ENCODE results near the gene NUP98.
"Not testable (repeated sequence)": the region's sequence is repeated elsewhere in the genome, so short reads cannot be mapped to it uniquely, and the experiment has no call there.

The NUP98 gene

DNA sequence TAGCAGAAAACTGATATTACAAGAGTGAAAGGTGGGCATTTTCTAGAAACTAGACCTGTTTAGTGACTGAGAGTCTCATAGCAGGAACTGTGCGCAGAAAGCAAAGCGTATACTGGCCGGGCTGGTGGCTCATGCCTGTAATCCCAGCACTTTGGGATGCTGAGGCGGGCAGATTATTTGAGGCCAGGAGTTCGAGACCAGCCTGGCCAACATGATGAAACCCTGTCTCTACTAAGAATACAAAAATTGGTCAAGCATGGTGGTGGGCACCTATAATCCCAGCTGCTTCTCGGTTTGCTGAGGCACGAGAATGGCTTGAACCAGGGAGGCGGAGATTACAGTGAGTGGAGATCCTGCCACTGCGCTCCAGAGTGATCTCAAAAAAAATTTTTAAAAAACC is 1.8 kb upstream of the NUP98 start:
- no peak for DNase-seq (ENCODE audit: low read depth)

DNA sequence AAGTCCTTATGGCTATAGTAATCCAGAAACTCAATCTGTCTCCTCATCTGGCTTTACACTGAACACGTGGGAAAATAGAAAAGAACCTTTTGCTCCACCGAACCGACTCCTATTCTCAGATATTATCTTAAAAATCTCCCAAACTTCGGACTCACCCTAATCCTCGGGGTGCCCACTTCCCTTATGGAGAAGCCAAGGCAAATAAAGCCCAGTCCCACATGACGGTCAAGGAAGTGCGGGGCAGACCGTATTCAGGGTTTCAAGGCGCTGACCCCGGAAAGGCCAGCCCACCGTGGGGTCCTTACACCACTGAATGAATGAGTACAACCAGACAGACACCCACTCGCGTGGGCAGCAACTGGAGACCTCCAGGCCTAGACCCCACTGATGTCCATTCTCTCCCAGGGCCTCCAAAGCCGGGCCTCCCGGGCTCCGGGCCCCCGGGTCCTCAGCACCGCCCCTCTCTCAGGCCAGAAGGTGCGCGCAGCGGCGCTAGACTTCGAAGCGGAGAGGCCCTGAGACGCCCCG is 489 bp downstream of the NUP98 start:
- DNase-seq (ENCODE audit: low read depth) = no peak

DNA sequence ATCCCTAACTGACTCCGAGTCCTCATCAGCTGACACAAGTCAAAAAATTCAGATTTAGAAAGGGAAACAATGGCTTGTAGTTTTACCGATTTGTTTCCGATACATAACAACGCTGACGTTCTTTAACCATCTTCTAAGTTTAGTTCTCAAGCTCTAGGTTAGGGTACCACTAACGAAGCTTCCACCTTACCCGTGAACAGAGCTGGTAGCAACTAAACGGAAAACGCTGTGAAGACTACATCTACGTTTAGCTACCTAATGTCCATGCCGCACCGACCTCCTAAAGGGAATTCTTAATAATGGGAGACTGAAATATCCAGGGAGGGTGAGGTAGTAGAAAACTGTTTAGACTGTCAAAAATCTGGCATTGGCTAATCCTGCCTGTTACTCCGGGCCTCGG is 1.0 kb downstream of the NUP98 start:
- no peak for DNase-seq (ENCODE audit: low read depth)

DNA sequence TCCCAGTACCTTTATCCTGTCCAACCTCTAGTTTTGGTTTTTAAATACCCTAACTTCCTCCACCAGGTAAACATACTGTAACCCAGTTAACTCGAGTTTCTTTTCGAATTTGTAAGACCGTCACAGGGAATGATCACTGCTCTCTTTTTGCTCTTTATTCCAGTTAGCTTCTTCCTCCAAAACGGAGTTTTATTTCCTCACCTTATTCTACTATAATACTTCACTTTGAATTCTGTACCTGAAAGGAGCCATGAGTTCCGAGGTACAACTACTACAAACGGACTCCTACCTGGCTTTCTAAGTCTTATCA is 1.4 kb downstream of the NUP98 start:
- DNase-seq (ENCODE audit: low read depth) = no peak

DNA sequence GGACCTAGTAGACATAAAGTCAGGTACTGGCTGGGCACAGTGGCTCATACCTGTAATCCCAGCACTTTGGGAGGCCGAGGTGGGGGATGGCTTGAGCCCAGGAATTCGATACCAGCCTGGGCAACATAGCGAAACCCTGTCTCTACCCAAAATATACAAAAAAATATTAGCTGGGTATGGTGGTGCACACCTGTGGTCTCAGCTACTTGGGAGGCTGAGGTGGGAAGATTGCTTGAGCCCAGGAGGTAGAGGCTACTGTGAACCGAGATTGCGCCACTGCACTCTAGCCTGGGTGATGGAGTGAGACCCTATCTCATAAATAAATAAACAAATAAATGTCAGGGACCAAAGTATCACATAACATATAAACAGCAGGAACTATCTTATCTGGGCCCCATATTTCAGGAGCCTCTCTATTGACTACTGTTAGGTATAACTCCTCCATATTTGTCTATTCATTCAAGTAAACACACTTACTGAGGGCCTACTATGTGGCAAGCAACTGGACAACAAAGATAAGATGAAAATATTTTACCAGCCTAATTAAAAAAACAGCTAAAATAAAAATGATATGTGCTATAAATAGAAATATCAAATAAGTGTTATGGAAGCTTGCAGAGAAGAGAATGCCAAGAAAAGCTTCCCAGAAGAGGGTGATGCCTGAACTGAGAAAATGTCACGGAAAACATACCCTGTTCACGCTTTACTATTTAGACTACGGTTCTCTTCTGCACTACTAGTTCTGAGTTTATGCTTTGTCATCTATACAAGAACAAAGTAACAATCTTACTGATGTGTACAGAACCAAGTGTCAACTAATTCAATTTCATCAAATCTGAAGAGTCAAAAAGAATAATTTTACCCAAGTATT is 2.0 kb downstream of the NUP98 start:
- no peak for DNase-seq (ENCODE audit: low read depth)

DNA sequence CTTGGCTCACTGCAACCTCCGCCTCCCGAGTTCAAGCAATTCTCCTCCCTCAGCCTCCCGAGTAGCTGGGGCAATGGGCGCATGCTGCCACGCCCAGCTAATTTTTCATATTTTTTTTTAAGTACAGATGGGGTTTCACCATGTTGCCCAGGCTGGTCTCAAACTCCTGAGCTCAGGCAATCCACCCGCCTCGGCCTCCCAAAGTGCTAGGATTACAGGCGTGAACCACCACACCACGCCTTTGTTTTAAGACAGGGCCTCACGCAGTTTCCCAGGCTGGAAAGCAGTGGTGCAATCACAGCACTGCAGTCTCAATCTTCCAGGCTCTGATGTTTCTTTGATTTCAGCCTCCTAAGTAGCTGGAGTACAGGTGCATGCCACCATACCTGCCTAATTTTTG is 3.0 kb downstream of the NUP98 start:
- not testable (repeated sequence) for DNase-seq (ENCODE audit: low read depth)

DNA sequence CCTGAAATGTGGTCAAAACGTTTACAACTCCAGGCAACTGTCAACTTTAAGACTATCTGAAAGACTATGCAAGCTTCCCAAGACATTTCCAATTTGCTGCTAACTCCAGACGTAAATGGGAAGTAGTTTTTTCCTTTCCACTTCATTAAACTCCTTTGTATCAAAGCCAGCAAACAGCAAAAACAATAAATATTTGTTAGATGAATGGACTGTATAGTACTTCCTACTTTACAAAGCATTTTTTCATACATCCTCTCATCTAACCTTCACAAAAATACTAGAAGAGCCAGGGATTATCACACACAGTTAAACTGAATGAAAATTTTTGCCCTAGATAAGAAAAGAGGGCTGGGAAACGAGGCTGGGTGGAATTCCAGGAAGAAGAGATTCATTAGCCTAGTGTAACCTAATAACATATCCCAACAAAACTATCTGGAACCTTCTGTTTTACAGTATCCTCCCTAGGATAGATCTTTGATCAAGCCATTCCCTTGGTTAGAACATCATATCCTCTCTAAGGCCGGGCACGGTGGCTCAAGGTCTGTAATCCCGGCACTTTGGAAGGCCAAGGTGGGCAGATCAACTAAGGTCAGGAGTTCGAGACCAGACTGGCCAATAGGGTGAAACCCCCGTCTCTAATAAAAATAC is 10.4 kb downstream of the NUP98 start:
- DNase-seq (ENCODE audit: low read depth) = no peak

DNA sequence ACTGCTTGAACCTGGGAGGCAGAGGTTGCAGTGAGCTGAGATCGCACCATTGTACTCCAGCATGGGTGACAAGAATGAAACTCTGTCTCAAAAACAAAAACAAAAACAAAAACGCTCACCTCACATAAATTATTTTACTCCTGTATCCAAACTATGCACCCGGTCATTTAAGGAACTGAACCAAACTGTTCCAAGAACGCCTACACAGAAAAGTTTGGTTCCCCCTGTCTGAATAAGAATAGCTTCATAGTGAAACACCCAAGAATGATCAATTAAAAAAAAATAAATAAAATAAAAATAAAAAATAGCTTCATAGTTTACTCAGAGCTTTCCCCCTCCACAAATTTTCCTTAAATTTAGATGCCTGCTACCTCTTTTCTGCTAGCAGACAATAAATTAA is 13.7 kb downstream of the NUP98 start:
- no peak for DNase-seq (ENCODE audit: low read depth)

DNA sequence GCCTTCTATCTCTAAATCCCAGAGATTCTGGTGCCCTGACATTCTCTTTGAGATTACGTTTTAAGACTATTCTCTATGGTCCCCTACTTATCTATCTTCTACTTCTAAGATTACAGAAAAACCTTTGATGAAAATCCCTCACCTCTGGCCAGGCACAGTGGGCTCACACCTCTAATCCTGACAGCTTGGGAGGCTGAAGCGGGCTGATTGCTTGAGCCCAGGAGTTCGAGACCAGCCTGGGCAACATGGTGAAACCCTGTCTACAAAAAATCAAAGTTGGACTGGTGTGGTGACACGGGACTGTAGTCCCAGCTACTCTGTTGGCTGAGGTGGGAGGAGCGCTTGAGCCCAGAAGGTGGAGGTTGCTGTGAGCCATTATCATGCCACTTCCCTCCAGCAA is 14.4 kb downstream of the NUP98 start:
- no peak for DNase-seq (ENCODE audit: low read depth)

DNA sequence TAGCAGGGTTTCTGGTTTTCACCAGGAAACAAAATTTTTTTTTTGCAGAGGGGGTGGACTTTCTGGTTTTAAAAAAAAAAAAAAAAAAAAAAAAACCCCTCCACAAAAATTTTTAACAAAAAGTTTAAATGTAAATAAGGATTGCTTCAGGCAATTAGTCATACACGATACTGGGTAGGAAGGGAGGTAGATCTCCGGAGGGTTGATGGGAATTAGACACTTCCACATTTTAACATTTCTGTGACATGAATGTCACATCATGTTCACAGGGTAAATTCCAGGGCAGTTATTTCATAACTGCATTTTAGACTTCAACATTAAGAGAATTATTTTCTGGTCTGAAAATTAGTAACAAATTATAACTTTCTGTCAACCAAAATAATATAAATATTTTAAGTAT is 15.9 kb downstream of the NUP98 start:
- no peak for DNase-seq (ENCODE audit: low read depth)

DNA sequence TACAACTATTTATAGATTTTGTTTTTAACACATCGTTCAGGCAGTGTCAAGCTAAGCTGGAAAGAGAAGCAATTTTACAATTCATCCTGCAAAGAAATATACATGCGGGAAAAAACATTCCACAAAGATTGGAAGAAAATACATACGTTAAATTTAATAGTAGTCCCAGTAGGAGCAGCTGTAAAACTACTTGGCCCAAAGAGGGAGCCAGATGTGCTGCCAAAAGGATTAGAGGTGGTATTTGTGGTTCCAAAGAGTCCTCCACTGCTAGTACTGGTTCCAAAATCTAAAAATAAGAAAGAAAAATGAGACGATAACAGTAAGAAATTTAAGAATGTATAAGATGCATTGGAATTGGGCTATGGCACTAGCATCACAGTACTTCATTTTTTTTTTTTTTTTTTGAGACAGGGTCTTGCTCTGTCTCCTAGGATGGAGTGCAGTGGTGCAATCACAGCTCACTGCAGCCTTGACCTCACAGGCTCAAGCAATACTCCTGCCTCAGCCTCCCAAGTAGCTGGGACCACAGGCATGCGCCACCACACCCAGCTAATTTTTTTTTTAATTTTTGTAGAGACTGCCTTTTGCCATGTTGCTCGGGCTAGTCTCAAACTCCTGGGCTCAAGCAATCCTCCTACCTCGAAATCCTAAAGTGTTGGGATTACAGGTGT is 21.5 kb downstream of the NUP98 start:
- DNase-seq (ENCODE audit: low read depth) = no peak

DNA sequence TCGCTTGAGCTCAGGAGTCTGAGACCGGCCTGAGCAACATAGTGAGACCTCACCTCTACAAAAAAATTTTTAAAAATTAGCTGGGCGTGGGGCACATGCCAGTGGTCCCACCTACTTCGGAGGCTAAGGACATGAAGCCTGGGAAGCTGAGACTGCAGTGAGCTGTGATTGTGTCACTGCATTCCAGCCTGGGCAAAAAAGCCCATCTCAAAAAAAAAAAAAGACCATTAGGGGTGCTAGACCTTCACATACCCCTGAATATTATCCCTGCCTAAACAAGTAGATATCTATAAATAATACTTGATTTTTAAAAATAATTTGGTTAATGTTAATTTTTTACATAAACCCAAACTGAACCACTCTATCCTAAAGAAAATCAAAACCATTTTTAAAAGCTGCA is 24.2 kb downstream of the NUP98 start:
- no peak for DNase-seq (ENCODE audit: low read depth)

DNA sequence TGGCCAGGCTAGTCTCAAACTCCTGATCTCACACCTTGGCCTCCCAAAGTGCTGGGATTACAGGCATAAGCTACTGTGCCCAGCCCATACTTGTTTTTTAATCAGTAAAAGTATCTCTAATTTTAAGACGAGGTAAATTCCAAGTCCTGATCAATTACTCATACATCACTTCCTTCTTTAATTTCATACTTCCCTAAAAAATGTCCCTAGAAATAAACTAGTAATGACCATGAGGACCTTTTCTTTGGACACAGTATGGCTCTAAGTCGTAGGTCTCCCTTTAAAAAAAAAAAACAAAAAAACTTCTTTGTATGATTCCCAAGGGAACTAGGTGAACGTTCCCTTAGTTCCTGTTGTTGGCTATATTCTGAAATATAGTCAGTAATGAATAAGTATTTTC is 29.8 kb downstream of the NUP98 start:
- no peak for DNase-seq (ENCODE audit: low read depth)

DNA sequence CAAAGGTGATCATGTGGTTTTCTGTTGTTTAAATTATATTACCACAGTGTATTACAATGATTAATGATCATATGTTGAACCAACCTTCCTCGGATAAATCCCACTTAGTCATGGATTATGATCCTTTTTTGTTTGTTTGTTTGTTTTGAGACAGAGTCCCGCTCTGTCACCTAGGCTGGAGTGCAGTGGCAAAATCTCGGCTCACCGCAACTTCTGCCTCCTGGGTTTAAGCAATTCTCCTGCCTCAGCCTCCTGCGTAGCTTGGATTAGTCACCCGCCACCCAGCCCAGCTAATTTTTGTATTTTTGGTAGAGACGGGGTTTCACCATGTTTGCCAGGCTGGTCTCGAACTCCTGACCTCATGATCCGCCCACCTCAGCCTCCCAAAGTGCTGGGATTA is 30.5 kb downstream of the NUP98 start:
- DNase-seq (ENCODE audit: low read depth) = not testable (repeated sequence)

DNA sequence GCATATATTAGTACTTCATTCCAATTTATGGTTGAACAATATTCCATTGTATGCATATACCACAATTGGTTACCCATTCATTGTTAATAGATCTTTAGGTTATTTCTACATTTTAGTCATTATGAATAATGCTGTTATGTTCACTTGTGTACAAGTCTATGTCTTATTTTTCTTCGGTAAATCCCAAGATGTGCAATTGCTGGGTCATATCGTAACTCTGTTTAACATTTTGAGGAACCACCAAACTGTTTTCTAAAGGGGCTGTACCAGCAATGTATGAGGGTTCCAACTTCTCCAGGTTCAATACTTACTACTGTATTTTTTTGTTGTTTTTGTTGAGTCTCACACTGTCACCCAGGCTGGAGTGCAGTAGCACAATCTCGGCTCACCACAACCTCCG is 33.1 kb downstream of the NUP98 start:
- DNase-seq (ENCODE audit: low read depth) = no peak

DNA sequence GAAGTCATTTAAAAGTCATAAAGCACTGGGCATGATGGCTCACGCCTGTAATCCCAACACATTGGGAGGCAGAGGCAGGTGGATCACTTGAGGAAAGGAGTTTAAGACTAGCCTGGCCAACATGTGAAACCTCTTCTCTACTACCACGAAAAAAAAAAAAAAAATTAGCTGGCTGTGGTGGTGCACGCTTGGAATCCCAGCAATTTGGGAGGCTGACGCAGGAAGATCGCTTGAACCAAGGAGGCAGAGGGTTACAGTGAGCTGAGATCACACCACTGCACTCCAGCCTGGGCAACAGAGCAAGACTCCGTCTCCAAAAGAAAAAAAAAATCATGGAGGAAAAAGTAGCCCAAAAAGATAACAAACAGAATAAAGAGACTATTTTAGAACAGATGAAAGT is 42.2 kb downstream of the NUP98 start:
- no peak for DNase-seq (ENCODE audit: low read depth)

DNA sequence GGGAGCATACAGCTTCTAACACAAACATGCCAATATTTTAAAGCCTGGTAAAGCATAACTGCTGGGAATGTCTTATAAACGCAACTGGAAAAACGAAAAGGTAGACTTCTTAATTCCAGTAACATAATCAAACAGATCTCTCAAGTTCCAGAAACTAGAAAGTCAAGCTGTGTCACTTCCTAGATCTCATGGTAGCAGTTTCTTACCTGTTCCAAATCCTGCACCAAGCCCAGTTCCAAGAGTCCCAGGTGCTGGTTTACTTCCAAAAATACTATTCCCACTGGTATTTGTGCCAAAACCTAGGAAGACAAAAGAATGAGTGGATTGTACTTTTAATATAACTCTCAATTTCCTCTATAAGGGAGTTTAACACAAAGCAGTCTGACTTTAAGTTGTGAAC is 44.2 kb downstream of the NUP98 start:
- no peak for DNase-seq (ENCODE audit: low read depth)

DNA sequence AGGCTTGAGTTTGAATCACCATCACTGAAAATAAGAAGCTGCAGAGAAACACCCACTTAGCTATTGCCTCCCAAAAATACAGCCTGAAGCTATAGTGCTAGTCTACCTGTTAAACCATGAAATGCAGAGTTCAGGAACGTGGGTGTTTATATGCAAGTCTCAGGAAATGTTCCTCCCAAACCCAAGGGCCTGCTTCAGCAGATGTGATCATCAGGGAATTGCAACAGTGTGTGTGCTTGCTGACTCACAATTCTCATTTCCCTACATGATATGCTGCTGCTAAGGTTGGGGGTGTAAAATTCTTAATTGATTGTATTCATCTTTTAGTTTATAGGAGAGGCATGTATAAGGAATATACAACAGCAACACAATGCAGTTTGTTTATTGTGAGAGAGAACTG is 49.6 kb downstream of the NUP98 start:
- DNase-seq (ENCODE audit: low read depth) = no peak

DNA sequence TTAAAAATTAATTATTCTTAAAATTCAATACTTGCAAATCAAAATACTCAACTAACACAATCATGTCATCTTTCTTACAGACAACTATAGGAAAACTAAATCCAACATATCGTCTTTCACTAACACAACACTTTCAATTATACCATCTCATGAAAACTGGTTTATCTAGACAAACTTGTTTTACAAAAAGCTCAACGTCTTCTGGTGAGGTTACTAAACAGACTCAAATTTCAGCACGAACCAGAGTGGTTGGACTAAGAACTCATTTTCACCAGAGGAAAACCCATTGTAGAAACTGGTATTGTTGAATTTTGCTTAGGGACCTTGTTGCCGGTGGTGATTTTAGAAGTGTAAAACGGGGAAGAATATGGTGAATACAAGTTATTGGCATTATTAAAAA is 52.2 kb downstream of the NUP98 start:
- no peak for DNase-seq (ENCODE audit: low read depth)

DNA sequence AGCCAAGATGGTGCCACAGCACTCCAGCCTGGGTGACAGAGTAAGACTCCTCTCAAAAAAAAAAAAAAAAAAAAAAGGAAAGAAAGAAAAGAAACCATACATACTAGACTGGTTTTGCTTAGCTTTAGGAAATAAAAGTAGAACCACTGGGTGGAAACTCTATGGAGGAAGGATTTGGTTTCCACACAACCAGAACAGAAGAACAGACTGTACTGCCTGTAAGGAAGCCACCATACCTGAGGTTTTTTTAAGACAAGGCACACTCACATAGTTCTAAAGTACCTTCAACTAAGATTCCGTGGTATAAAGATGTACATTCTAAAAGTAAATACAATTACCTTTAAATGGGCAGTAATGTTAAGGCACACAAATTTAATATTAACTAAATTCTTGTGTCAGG is 58.6 kb downstream of the NUP98 start:
- DNase-seq (ENCODE audit: low read depth) = no peak

DNA sequence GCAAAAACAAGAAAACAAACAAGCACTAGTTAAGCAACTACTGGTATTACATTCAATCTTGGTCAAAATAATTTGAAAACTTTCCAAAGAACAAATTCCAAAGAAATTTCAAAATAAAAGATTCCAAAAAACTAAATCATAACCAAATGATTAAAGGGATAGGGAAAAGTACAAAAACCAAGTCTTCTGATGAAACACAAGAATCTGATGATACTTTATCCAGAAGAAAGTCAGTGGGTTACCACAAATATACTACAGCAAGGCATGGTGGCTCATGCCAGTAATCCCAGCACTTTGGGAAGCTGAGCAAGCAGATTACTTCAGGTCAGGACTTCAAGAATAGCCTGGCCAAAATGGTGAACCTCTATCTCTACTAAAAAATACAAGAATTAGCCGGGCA is 59.1 kb downstream of the NUP98 start:
- DNase-seq (ENCODE audit: low read depth) = no peak

DNA sequence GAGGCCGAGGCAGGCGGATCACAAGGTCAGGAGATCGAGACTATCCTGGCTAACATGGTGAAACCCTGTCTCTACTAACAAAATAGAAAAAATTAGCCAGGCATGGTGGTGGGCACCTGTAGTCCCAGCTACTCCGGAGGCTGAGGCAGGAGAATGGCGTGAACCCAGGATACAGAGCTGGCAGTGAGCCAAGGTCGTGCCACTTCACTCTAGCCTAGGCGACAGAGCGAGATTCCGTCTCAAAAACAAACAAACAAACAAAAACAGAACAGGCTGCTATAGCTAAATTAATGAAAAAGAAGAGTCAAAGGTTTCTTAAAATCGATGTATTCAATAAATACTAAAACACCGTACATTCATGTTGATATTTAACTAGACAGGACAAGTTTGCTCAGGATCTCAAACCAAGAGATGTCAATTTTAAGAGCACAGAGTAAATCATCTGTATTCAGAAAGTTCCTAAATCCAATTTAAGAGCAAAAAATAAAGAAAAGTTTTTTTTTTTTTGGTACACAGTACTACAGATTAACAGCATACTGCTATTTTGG is 59.9 kb downstream of the NUP98 start:
- no peak for DNase-seq (ENCODE audit: low read depth)

DNA sequence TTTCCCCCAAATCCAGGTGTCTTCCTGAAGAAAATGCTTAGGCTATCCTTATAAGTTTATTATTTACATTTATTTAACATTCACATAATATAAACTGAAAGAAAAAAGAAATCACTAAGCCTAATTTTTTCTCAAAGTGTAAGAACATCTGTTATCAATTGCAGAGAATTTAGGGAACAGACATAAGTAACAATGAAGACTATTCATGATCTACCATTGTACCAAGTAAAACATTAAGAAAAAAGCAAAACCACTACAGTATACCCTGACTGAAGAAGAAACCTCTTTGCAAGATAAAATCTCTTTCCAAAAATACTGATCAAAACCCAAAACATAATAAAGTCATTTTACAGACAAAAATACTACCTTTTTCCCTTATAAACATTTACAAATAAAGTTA is 60.5 kb downstream of the NUP98 start:
- DNase-seq (ENCODE audit: low read depth) = no peak

Data from HS-27A (cell line).